Measurements from ENCODE around the gene MCTP2.

MCTP2 gene

DNA sequence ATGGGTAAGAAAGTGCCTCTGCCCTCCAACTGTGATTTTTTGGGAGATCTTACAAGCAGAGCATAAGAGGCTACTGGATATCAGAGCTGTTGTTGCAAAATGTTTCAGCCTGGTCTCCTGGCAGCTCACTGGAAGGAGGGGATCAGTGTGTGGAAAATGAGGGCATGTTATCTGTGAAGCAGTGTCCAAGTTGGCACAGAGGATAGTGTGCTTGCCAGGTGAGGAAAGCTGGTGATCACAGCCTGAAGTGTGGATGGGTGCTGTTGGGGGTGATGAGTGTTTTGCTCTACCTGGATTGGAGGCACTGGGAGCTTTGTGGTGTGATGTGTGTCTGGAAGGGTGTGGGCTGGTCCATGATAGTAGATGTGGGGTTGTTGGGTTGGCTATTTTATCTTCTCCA lies 69.3 kb downstream of the MCTP2 start:
- TF ChIP-seq, protein P1, sequence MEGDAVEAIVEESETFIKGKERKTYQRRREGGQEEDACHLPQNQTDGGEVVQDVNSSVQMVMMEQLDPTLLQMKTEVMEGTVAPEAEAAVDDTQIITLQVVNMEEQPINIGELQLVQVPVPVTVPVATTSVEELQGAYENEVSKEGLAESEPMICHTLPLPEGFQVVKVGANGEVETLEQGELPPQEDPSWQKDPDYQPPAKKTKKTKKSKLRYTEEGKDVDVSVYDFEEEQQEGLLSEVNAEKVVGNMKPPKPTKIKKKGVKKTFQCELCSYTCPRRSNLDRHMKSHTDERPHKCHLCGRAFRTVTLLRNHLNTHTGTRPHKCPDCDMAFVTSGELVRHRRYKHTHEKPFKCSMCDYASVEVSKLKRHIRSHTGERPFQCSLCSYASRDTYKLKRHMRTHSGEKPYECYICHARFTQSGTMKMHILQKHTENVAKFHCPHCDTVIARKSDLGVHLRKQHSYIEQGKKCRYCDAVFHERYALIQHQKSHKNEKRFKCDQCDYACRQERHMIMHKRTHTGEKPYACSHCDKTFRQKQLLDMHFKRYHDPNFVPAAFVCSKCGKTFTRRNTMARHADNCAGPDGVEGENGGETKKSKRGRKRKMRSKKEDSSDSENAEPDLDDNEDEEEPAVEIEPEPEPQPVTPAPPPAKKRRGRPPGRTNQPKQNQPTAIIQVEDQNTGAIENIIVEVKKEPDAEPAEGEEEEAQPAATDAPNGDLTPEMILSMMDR (IDR thresholded peaks at IDR 0.05; ENCODE audit: insufficient read depth, low read length, poor library complexity, severe bottlenecking): no peak
- TF ChIP-seq EZH2phosphoT487 (conservative IDR thresholded peaks at IDR 0.05; ENCODE audit: low read length): no peak
- Histone ChIP-seq H3K4me2 (ENCODE audit: low read depth, low read length, poor library complexity, severe bottlenecking) (no peak overlapping the region), H4K20me1 (ENCODE audit: low read depth, low read length) (no peaks in the 10 kb centered on the region), H3K27me3 (ENCODE audit: low read length) (no peaks in the 10 kb centered on the region), H3K9me2 (replicated peaks; ENCODE audit: insufficient read depth, low read length) (no peaks in the 10 kb centered on the region), H3K27ac (ENCODE audit: low read depth, low read length) (no peak overlapping the region), H3K4me3 (ENCODE audit: insufficient read depth, low read length, poor library complexity, severe bottlenecking) (no peak overlapping the region), H3F3A (ENCODE audit: insufficient read depth) (peaks cover 31% of the 10 kb centered on the region), H3K9ac (ENCODE audit: low read length) (no peak overlapping the region), H3K79me2 (ENCODE audit: insufficient read depth, low read length) (peaks cover 76% of the 10 kb centered on the region), H2AFZ (ENCODE audit: low read depth, low read length, severe bottlenecking) (no peak overlapping the region), H3K36me3 (ENCODE audit: low read length) (peaks cover 42% of the 10 kb centered on the region), H3K9me3 (ENCODE audit: insufficient read depth, low read length) (no peaks in the 10 kb centered on the region)

DNA sequence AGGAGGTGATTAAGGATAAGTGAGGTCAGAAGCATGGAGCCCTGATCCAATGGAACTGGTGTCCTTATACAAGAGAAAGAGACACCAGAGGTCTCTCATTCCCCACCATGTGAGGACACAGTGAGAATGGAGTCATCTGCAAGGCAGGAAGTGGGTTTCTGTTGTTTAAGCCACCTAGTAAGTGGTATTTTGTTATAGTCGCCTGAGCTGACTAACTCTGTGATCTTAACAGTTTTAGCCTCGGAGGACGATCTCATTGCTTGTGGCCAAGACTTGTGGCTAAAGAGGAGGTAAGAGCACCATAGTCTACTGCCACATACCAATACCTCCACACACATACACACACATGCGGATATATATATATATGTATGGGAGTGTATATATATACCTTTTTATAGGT lies 73.8 kb downstream of the MCTP2 start:
- H3F3A ChIP-seq (ENCODE audit: insufficient read depth): peaks cover 11% of the 10 kb centered on the region; the same call in 1 of the 2 replicates
- H3K79me2 ChIP-seq (ENCODE audit: insufficient read depth, low read length): peaks cover 58% of the 10 kb centered on the region
- H3K4me2 ChIP-seq (ENCODE audit: low read depth, low read length, poor library complexity, severe bottlenecking): no peak overlapping the region
- peak overlapping the region; percentile 80 for H3K27ac ChIP-seq (ENCODE audit: low read depth, low read length)
- H3K9ac ChIP-seq (ENCODE audit: low read length): no peak overlapping the region
- H4K20me1 ChIP-seq (ENCODE audit: low read depth, low read length): no peaks in the 10 kb centered on the region
- H3K4me3 ChIP-seq (ENCODE audit: insufficient read depth, low read length, poor library complexity, severe bottlenecking): no peak overlapping the region
- peaks cover 46% of the 10 kb centered on the region for H3K36me3 ChIP-seq (ENCODE audit: low read length)
- H3K27me3 ChIP-seq (ENCODE audit: low read length): no peaks in the 10 kb centered on the region
- TF ChIP-seq, protein P1 (IDR thresholded peaks at IDR 0.05; ENCODE audit: insufficient read depth, low read length, poor library complexity, severe bottlenecking): no peak
- no peak for TF ChIP-seq EZH2phosphoT487 (conservative IDR thresholded peaks at IDR 0.05; ENCODE audit: low read length)
- H3K9me2 ChIP-seq (replicated peaks; ENCODE audit: insufficient read depth, low read length): no peaks in the 10 kb centered on the region
- H3K9me3 ChIP-seq (ENCODE audit: insufficient read depth, low read length): no peaks in the 10 kb centered on the region
- no peak overlapping the region for H2AFZ ChIP-seq (ENCODE audit: low read depth, low read length, severe bottlenecking)

DNA sequence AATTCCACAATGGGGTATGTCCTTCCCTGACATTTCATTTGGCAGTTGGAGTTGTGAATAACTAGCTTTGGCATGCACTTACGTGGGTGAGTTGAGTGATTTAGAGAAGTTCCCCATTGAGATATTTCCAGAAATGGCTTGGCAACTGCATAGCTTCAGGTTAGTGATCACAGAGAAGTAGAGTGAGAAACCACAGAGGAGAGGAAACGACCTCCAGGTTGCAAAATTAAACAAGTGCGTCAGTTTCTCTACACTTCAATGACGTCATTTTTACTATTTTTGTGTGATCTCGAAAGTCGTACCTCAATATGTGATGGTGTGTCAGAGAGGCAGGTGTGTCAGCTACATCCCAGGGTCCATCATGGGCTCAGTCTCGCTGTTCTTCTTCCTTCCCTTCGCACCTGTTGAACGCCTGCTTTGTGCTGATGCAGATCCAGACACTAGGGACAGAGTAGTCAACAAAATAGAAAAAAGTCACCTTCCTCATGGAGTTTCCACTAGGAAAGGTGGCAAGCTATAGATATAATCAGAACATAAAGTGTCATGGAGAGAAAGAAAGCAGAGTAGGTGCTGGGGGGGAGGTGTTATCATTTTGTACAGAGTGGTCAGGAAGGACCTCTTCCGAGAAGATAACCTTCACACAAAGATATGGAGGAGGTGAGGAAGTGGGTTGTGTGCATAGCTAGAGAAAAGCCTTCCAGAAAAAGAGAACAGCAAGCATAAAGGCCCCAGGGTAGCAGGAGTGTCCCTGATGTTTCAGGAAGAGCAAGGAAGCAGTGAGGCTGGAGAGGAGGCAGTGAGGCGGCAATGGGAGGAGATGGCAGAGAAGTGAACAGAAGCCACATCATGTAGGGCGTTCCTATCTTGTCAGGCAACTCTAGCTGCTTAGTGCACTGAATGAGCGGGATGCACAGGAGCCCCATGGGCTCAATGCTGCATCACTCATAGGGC lies 75.6 kb downstream of the MCTP2 start:
- TF ChIP-seq EZH2phosphoT487 (conservative IDR thresholded peaks at IDR 0.05; ENCODE audit: low read length): no peak
- TF ChIP-seq, protein P1 (IDR thresholded peaks at IDR 0.05; ENCODE audit: insufficient read depth, low read length, poor library complexity, severe bottlenecking): no peak
- Histone ChIP-seq H3K9me3 (ENCODE audit: insufficient read depth, low read length) (no peaks in the 10 kb centered on the region), H3F3A (ENCODE audit: insufficient read depth) (peaks cover 11% of the 10 kb centered on the region; the same call in 1 of the 2 replicates), H3K4me2 (ENCODE audit: low read depth, low read length, poor library complexity, severe bottlenecking) (peak overlapping the region; percentile 56), H3K9ac (ENCODE audit: low read length) (peak overlapping the region; percentile 35), H3K4me3 (ENCODE audit: insufficient read depth, low read length, poor library complexity, severe bottlenecking) (peak overlapping the region; percentile 28), H3K79me2 (ENCODE audit: insufficient read depth, low read length) (peaks cover 42% of the 10 kb centered on the region), H3K36me3 (ENCODE audit: low read length) (peaks cover 35% of the 10 kb centered on the region), H4K20me1 (ENCODE audit: low read depth, low read length) (no peaks in the 10 kb centered on the region), H3K9me2 (replicated peaks; ENCODE audit: insufficient read depth, low read length) (no peaks in the 10 kb centered on the region), H2AFZ (ENCODE audit: low read depth, low read length, severe bottlenecking) (no peak overlapping the region), H3K27ac (ENCODE audit: low read depth, low read length) (peak overlapping the region; percentile 80), H3K27me3 (ENCODE audit: low read length) (no peaks in the 10 kb centered on the region)
